GOT3 (cell line): ENCODE results near the gene CCDC183.
"Not testable (repeated sequence)": the region's sequence is repeated elsewhere in the genome, so short reads cannot be mapped to it uniquely, and the experiment has no call there.

Source experiments
- DNase-seq: peaks from one replicate; lab custom pipeline; 2025; ENCODE audit warnings: mixed read lengths; lab: John Stamatoyannopoulos, UW

The CCDC183 gene

GRCh38 chr9:136760834-136761544, 35.1 kb upstream of the CCDC183 start:
- not testable (repeated sequence) for DNase-seq

GRCh38 chr9:136761545-136761981, 34.6 kb upstream of the CCDC183 start:
- DNase-seq, result no peak

GRCh38 chr9:136762221-136762691, 33.9 kb upstream of the CCDC183 start:
- no peak for DNase-seq

GRCh38 chr9:136762915-136763648, 33.1 kb upstream of the CCDC183 start:
- DNase-seq, result no peak

- DNase-seq, result no peak
These were observed 32.5 kb upstream of the CCDC183 start for GRCh38 chr9:136763649-136764035.

- DNase-seq, result no peak
These were observed 31.7 kb upstream of the CCDC183 start, which contains the start of gene LCN15 for GRCh38 chr9:136764301-136764891. TSS of gene LCN15 (minus strand) at chr9:136764518. CDS start at chr9:136764488, 30 bp downstream.

GRCh38 chr9:136765041-136765440, 31.1 kb upstream of the CCDC183 start:
- DNase-seq, result no peak

- DNase-seq, result not testable (repeated sequence)
These were observed 30.3 kb upstream of the CCDC183 start for GRCh38 chr9:136765745-136766409.

GRCh38 chr9:136766410-136767120, 29.6 kb upstream of the CCDC183 start:
- DNase-seq, result not testable (repeated sequence)

GRCh38 chr9:136769710-136770191, 26.4 kb upstream of the CCDC183 start:
- no peak for DNase-seq

GRCh38 chr9:136771907-136772415, 24.2 kb upstream of the CCDC183 start:
- DNase-seq, result no peak

- no peak for DNase-seq
These were observed 22.6 kb upstream of the CCDC183 start for GRCh38 chr9:136773386-136774044.

- DNase-seq, result no peak
These were observed 21.6 kb upstream of the CCDC183 start for GRCh38 chr9:136774416-136775045.

- DNase-seq, result no peak
These were observed 20.9 kb upstream of the CCDC183 start for GRCh38 chr9:136775191-136775590.

- no peak for DNase-seq
These were observed 19.2 kb upstream of the CCDC183 start for GRCh38 chr9:136776947-136777346.

- no peak for DNase-seq
These were observed 18.8 kb upstream of the CCDC183 start for GRCh38 chr9:136777359-136777758.

GRCh38 chr9:136779808-136780207, 16.3 kb upstream of the CCDC183 start:
- no peak for DNase-seq

GRCh38 chr9:136782452-136782851, 13.7 kb upstream of the CCDC183 start:
- DNase-seq, result no peak

GRCh38 chr9:136784249-136784996, 11.7 kb upstream of the CCDC183 start:
- no peak for DNase-seq
